Ishikawa (cell line): ENCODE results near the gene WDR90.

Experiments
- CEBPB ChIP-seq: IDR thresholded peaks from 2 replicates; pipeline ENCODE4 v1.6.1; 2012
- CREB1 ChIP-seq: IDR thresholded peaks from 2 replicates; pipeline ENCODE4 v1.6.1; 2012; ENCODE audit warnings: low read depth
- EGR1 ChIP-seq: IDR thresholded peaks from 2 replicates; pipeline ENCODE4 v1.6.1; 2012
- EP300 ChIP-seq: IDR thresholded peaks from 2 replicates; pipeline ENCODE4 v1.6.1; 2012; ENCODE audit warnings: borderline replicate concordance
- FOXM1 ChIP-seq: IDR thresholded peaks from 2 replicates; pipeline ENCODE4 v1.6.1; 2012; ENCODE audit warnings: low read depth, borderline replicate concordance
- NFIC ChIP-seq: IDR thresholded peaks from 2 replicates; pipeline ENCODE4 v1.6.1; 2012
- RAD21 ChIP-seq: IDR thresholded peaks from 2 replicates; pipeline ENCODE4 v1.6.1; 2012; ENCODE audit warnings: low read depth
- TAF1 ChIP-seq: IDR thresholded peaks from 2 replicates; pipeline ENCODE4 v1.6.1; 2012; ENCODE audit warnings: low read depth, mild to moderate bottlenecking
- TCF12 ChIP-seq: IDR thresholded peaks from 2 replicates; pipeline ENCODE4 v1.6.1; 2012; ENCODE audit warnings: low read depth
- TEAD4 ChIP-seq: IDR thresholded peaks from 2 replicates; pipeline ENCODE4 v1.6.1; 2012
- YY1 ChIP-seq: IDR thresholded peaks from 2 replicates; pipeline ENCODE4 v1.6.1; 2012; ENCODE audit warnings: low read depth
- ZBTB7A ChIP-seq: IDR thresholded peaks from 2 replicates; pipeline ENCODE4 v1.6.1; 2012; ENCODE audit warnings: low read depth
- TF ChIP-seq, protein P1 (sequence below): IDR thresholded peaks from 2 replicates; pipeline ENCODE4 v1.6.1; 2012
- TF ChIP-seq, protein P2 (sequence below): IDR thresholded peaks from 2 replicates; pipeline ENCODE4 v1.6.1; 2012; ENCODE audit warnings: low read depth, mild to moderate bottlenecking
- TF ChIP-seq, protein P3 (sequence below): IDR thresholded peaks from 2 replicates; pipeline ENCODE4 v1.6.1; 2012

WDR90 gene

DNA sequence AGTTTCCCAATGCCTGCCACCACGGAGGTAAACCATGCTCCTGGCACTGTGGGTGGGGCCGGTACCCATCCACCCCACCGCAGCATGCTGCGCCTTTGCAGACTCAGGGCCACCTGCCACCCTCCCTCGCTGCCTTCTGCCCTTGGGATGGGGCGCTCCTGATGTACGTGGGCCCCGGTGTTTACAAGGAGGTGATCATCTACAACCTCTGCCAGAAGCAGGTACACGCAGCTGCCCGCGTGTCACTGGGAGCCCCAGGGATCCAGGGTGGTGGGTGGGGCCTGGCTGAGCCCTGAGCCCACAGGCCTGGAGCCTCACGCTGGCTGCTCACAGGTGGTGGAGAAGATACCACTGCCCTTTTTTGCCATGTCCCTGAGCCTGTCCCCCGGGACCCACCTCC lies 17.4 kb downstream of the WDR90 start:
- no peak for TF ChIP-seq TEAD4
- no peak for TF ChIP-seq TAF1
- TF ChIP-seq FOXM1: no peak
- no peak for TF ChIP-seq ZBTB7A

DNA sequence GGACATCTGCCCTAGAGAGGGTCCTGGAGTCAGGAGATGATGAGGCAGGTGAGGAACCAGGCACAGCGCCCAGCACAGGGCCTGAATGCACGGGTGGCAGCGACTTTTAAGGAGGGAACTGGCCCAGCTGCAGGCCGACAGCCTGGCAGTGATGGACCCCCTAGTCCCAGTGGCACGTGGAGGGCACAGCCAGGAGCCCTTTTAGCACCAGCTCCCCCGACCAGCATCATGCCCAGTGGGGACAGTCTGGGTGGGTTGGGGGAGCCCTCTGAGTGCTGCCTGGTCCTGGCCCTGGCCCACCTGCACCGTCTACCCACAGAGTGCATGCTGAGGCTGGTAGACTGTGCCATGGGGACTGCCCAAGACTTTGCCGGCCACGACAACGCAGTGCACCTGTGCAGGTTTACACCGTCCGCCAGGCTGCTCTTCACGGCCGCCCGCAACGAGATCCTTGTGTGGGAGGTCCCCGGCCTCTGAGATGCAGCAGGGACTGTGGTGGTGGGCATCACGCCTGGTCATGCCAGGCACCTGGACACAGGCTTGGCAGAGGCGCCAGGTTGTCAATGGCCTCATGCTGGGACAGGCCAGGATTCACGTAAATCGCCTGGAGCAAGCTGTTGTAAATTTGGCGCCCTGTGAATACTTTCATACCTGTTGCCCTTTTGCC lies 18.1 kb downstream of the WDR90 start:
- TF ChIP-seq FOXM1: no peak
- TF ChIP-seq TAF1: no peak
- TF ChIP-seq, protein P1, sequence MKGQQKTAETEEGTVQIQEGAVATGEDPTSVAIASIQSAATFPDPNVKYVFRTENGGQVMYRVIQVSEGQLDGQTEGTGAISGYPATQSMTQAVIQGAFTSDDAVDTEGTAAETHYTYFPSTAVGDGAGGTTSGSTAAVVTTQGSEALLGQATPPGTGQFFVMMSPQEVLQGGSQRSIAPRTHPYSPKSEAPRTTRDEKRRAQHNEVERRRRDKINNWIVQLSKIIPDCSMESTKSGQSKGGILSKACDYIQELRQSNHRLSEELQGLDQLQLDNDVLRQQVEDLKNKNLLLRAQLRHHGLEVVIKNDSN: no peak
- TF ChIP-seq TCF12: no peak
- TF ChIP-seq TEAD4: no peak
- no peak for TF ChIP-seq EGR1
- TF ChIP-seq RAD21: no peak
- no peak for TF ChIP-seq CREB1
- TF ChIP-seq, protein P2, sequence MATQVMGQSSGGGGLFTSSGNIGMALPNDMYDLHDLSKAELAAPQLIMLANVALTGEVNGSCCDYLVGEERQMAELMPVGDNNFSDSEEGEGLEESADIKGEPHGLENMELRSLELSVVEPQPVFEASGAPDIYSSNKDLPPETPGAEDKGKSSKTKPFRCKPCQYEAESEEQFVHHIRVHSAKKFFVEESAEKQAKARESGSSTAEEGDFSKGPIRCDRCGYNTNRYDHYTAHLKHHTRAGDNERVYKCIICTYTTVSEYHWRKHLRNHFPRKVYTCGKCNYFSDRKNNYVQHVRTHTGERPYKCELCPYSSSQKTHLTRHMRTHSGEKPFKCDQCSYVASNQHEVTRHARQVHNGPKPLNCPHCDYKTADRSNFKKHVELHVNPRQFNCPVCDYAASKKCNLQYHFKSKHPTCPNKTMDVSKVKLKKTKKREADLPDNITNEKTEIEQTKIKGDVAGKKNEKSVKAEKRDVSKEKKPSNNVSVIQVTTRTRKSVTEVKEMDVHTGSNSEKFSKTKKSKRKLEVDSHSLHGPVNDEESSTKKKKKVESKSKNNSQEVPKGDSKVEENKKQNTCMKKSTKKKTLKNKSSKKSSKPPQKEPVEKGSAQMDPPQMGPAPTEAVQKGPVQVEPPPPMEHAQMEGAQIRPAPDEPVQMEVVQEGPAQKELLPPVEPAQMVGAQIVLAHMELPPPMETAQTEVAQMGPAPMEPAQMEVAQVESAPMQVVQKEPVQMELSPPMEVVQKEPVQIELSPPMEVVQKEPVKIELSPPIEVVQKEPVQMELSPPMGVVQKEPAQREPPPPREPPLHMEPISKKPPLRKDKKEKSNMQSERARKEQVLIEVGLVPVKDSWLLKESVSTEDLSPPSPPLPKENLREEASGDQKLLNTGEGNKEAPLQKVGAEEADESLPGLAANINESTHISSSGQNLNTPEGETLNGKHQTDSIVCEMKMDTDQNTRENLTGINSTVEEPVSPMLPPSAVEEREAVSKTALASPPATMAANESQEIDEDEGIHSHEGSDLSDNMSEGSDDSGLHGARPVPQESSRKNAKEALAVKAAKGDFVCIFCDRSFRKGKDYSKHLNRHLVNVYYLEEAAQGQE: no peak
- TF ChIP-seq ZBTB7A: no peak
- TF ChIP-seq EP300: no peak
- no peak for TF ChIP-seq CEBPB
- no peak for TF ChIP-seq NFIC
- TF ChIP-seq, protein P3, sequence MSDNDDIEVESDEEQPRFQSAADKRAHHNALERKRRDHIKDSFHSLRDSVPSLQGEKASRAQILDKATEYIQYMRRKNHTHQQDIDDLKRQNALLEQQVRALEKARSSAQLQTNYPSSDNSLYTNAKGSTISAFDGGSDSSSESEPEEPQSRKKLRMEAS: no peak
- no peak for TF ChIP-seq YY1

DNA sequence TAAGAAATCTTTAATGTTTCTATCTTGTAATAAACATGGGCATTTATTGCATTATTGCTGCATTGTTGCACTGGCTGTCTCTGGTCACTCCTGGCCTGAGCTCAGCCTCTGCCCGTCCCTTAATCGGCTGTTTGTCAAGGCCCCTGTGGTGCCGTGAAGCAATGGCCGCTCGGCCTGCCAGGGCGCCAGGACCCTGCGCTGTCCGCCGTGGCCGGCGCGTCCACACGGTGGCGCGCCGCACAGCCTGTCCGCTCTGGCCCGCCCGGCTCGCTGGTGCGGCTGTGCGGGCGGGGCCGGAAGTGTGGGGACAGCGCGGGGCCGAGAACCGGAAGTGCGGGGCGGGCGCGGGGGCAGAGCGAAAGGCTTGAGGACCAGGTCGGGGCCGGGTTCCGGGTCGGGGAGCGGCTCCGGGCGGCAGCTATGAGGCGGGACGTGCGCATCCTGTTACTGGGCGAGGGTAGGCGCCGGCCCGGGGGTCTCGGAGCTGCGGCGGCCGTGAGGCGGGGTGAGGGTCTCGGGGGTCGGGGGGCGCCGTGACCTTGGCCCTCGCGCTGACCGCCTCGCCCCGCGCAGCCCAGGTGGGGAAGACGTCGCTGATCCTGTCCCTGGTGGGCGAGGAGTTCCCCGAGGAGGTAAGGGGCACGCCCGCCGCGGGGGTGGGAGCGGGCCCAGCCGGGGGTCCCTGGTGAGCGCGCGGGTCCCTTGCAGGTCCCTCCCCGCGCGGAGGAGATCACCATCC lies 18.8 kb downstream of the WDR90 start, which contains the start of gene RHOT2:
RHOT2 (plus strand) TSS at position 353 of the 739 bp plus-strand sequence; CDS start at position 421, 68 bp downstream.
- no peak for TF ChIP-seq NFIC
- TF ChIP-seq TAF1: peak; percentile 73
- TF ChIP-seq YY1: peak; percentile 90
- TF ChIP-seq, protein P2: no peak
- TF ChIP-seq, protein P1: 0 out of 2 replicates have a peak, but pooled peaks have one; percentile 30
- peak; percentile 22; the same call in 1 of the 2 replicates for TF ChIP-seq RAD21
- TF ChIP-seq, protein P3: 0 out of 2 replicates have a peak, but pooled peaks have one; percentile 66
- TF ChIP-seq EGR1: peak; percentile 74
- TF ChIP-seq ZBTB7A: peak; percentile 98
- peak; percentile 35; the same call in 1 of the 2 replicates for TF ChIP-seq TCF12

DNA sequence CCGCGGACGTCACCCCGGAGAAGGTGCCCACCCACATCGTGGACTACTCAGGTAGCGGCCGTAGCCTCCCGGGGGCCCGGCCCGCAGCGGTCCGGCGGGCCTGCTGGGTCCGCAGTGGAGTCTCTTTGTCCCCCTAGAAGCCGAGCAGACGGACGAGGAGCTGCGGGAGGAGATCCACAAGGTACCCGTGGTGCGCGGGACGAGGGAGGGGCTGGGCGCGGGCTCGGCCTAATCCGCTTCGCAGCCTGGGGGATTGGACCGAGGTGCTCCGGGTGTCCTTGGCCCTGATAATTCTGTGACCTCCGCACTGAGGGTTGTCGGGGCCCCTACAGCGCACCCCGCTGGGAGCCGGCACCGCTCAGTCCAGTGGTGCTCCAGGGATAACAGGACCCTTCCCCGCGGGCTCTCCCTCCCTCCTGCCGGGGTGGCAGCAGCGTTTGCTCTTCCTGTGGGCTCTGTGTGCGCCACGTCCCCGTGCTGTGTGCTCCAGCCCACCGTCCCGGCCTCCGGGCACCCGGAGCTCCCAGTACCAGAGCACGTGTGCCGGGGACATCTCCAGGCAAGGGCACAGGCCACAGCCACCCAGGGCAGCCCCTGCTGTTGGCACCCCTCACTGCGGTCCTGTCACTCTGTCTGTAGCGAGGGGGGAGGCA lies 19.5 kb downstream of the WDR90 start:
- TF ChIP-seq YY1 (no peak), TCF12 (no peak), ZBTB7A (no peak), EP300 (no peak), CEBPB (no peak), TAF1 (no peak), TEAD4 (no peak), FOXM1 (no peak), EGR1 (no peak), NFIC (no peak), RAD21 (no peak), CREB1 (no peak)
- TF ChIP-seq, protein P2: no peak
- TF ChIP-seq, protein P1: no peak
- TF ChIP-seq, protein P3: no peak
